ENCODE measurements around the gene FBLN7. TPM values are rescaled to one million over a fixed set of nuclear protein-coding genes. Genes with fewer than 3 reads are reported as not detected.

FBLN7 gene
- total RNA-seq, 2 donors from 2014 or later, result 4.0 to 8.7 TPM

DNA sequence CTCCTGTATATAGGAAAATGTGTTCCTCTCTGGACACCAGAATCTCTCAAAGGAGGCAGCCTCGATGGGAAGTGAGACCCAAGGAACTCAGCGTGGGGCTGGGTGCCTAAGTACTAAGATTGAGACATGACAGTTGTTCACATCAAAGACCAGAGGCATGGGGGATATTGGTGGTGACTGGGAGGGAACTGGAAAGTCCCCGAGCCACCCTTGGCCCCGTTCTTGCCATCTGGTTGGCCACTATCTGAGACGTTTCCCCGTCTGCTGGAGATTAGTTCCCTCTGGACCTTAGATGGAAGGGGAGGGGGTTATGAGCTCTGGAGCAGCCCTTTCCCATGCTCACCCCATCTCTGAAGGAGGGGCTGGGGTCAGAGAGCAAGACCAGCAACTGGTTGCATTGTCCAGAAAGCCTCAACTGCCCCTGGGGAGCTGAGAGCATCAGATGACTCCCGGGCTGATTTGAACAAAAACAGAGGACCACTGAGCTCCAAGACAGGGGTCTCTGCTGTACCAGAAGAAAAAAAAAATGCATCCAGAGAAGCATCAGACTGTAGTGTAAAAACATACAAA lies 11.8 kb downstream of the FBLN7 start:
- no peak overlapping the region for H3K27ac Mint-ChIP-seq
- H3K4me1 ChIP-seq (ENCODE audit: control insufficient read depth, insufficient read depth, low read length), result no peaks in the 10 kb centered on the region
- peaks cover 4% of the 10 kb centered on the region for H3K27me3 Mint-ChIP-seq (ENCODE audit: insufficient read depth)
- no peaks in the 10 kb centered on the region for H3K36me3 ChIP-seq (ENCODE audit: control insufficient read depth, insufficient read depth, low read length)
- TF ChIP-seq, protein P1, sequence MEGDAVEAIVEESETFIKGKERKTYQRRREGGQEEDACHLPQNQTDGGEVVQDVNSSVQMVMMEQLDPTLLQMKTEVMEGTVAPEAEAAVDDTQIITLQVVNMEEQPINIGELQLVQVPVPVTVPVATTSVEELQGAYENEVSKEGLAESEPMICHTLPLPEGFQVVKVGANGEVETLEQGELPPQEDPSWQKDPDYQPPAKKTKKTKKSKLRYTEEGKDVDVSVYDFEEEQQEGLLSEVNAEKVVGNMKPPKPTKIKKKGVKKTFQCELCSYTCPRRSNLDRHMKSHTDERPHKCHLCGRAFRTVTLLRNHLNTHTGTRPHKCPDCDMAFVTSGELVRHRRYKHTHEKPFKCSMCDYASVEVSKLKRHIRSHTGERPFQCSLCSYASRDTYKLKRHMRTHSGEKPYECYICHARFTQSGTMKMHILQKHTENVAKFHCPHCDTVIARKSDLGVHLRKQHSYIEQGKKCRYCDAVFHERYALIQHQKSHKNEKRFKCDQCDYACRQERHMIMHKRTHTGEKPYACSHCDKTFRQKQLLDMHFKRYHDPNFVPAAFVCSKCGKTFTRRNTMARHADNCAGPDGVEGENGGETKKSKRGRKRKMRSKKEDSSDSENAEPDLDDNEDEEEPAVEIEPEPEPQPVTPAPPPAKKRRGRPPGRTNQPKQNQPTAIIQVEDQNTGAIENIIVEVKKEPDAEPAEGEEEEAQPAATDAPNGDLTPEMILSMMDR (conservative IDR thresholded peaks at IDR 0.05), result no peak
- H3K4me1 Mint-ChIP-seq, result no peaks in the 10 kb centered on the region
- no peak overlapping the region for H3K9ac ChIP-seq (ENCODE audit: extremely low read depth, low read length, poor library complexity, severe bottlenecking)
- no peak for DNase-seq
- H3K4me3 ChIP-seq (ENCODE audit: low read length), result no peak overlapping the region
- H3K27me3 ChIP-seq (ENCODE audit: control insufficient read depth, insufficient read depth, low read length, poor library complexity, severe bottlenecking), result no peaks in the 10 kb centered on the region
- no peak overlapping the region for H3K27ac ChIP-seq (ENCODE audit: low read depth, low read length)
- H3K9me3 Mint-ChIP-seq, result no peaks in the 10 kb centered on the region
- H3K4me3 Mint-ChIP-seq, result no peak overlapping the region
- H3K9me3 ChIP-seq (ENCODE audit: control insufficient read depth, low read length), result no peaks in the 10 kb centered on the region
- 89 to 94% methylated on average over 3 to 7 of the region's 7 CpGs for WGBS, 2 experiments (ENCODE audit: insufficient coverage in 1 of 2, insufficient read length in 1 of 2)
- no peaks in the 10 kb centered on the region for H3K36me3 Mint-ChIP-seq (ENCODE audit: low read depth)

DNA sequence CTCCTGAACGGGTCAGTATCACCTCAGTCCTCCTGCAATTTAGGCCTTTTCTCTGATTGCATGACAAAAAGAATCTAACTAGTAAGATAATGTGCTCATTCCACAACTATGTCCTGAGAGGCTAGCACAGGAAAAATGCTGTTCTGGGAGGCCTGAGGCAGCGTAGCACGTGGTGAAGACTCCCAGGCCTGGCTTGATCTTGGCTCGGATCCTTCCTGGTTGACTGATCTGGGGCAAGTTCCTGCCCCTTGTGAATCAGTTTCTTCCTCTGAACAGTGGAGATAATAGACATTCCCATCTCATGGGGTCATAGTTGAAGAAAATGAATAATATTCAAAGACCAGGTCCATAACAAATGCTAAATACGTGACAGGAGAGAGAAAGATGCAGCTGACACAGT lies 12.3 kb downstream of the FBLN7 start:
- H3K4me1 ChIP-seq (ENCODE audit: control insufficient read depth, insufficient read depth, low read length), result no peaks in the 10 kb centered on the region
- Mint-ChIP-seq H3K4me1 (no peaks in the 10 kb centered on the region), H3K9me3 (no peaks in the 10 kb centered on the region), H3K36me3 (ENCODE audit: low read depth) (no peaks in the 10 kb centered on the region), H3K4me3 (no peak overlapping the region), H3K27ac (no peak overlapping the region), H3K27me3 (ENCODE audit: insufficient read depth) (peaks cover 4% of the 10 kb centered on the region)
- H3K27me3 ChIP-seq (ENCODE audit: control insufficient read depth, insufficient read depth, low read length, poor library complexity, severe bottlenecking), result no peaks in the 10 kb centered on the region
- no peaks in the 10 kb centered on the region for H3K9me3 ChIP-seq (ENCODE audit: control insufficient read depth, low read length)
- H3K9ac ChIP-seq (ENCODE audit: extremely low read depth, low read length, poor library complexity, severe bottlenecking), result no peak overlapping the region
- H3K36me3 ChIP-seq (ENCODE audit: control insufficient read depth, insufficient read depth, low read length), result no peaks in the 10 kb centered on the region
- WGBS, 2 experiments (ENCODE audit: insufficient coverage in 1 of 2, insufficient read length in 1 of 2), result 83 to 86% methylated on average over 4 to 5 of the region's 5 CpGs
- TF ChIP-seq, protein P1 (conservative IDR thresholded peaks at IDR 0.05), result no peak
- DNase-seq, result no peak
- no peak overlapping the region for H3K4me3 ChIP-seq (ENCODE audit: low read length)
- no peak overlapping the region for H3K27ac ChIP-seq (ENCODE audit: low read depth, low read length)

DNA sequence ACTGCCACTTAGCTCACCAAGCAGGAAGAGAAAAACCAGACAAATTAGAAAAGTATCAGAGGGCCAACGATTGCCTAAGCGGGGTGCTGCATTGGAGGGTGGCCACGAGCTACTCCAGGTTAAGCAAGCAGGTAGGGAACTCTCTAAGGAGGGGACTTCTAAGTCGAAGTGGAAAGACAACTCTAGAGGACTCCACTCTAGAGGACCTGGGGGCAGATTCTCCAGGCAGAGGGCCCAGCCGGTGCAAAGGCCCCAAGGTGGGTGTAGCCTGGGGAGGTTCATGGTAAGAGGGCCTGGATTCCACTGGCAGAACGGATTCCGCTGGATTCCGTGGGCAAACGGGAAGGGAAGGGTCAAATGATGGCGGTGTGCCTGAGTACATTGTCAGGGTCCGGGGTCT lies 12.7 kb downstream of the FBLN7 start:
- H3K36me3 Mint-ChIP-seq (ENCODE audit: low read depth), result no peaks in the 10 kb centered on the region
- Histone ChIP-seq H3K9ac (ENCODE audit: extremely low read depth, low read length, poor library complexity, severe bottlenecking) (no peak overlapping the region), H3K9me3 (ENCODE audit: control insufficient read depth, low read length) (no peaks in the 10 kb centered on the region), H3K36me3 (ENCODE audit: control insufficient read depth, insufficient read depth, low read length) (no peaks in the 10 kb centered on the region), H3K27me3 (ENCODE audit: control insufficient read depth, insufficient read depth, low read length, poor library complexity, severe bottlenecking) (no peaks in the 10 kb centered on the region), H3K4me1 (ENCODE audit: control insufficient read depth, insufficient read depth, low read length) (no peaks in the 10 kb centered on the region), H3K4me3 (ENCODE audit: low read length) (no peak overlapping the region), H3K27ac (ENCODE audit: low read depth, low read length) (no peak overlapping the region)
- no peaks in the 10 kb centered on the region for H3K9me3 Mint-ChIP-seq
- H3K27me3 Mint-ChIP-seq (ENCODE audit: insufficient read depth), result peaks cover 4% of the 10 kb centered on the region
- H3K4me1 Mint-ChIP-seq, result no peaks in the 10 kb centered on the region
- WGBS, 2 experiments (ENCODE audit: insufficient coverage in 1 of 2, insufficient read length in 1 of 2), result 90 to 92% methylated on average over 8 to 11 of the region's 11 CpGs
- H3K27ac Mint-ChIP-seq, result no peak overlapping the region
- H3K4me3 Mint-ChIP-seq, result no peak overlapping the region
- peak; percentile 24 for DNase-seq
- TF ChIP-seq, protein P1 (conservative IDR thresholded peaks at IDR 0.05), result no peak

Measured in endodermal cell (in vitro differentiated cells).